ENCODE measurements around the gene DDIT3. TPM values are rescaled to one million over a fixed set of nuclear protein-coding genes. Genes with fewer than 3 reads are reported as not detected.
"Not testable (repeated sequence)": the region's sequence is repeated elsewhere in the genome, so short reads cannot be mapped to it uniquely, and the experiment has no call there.

Gene DDIT3
- total and polyA plus RNA-seq, 12 donors, result 7.7 to 98.4 (median 48.7) TPM

GRCh38 chr12:57496822-57497221 lies 23.5 kb downstream of the DDIT3 start:
- DNase-seq, result no peak
- intact Hi-C loops (cut with DNase I), result no loop called here
- TF ChIP-seq CTCF (IDR thresholded peaks at IDR 0.05), result no peak
- no peaks in the 10 kb centered on the region for H3K4me1 ChIP-seq (replicated peaks in 1 of 2)
- no peaks in the 10 kb centered on the region for H3K27me3 ChIP-seq
- no peaks in the 10 kb centered on the region for H3K9me3 ChIP-seq (replicated peaks in 1 of 3)
- H3K27ac ChIP-seq, result no peak overlapping the region
- no peak overlapping the region for H3K4me3 ChIP-seq
- H3K36me3 ChIP-seq (replicated peaks in 1 of 2), result peaks cover 0 to 52% of the 10 kb centered on the region in 2 donors

GRCh38 chr12:57495051-57495701 lies 25.1 kb downstream of the DDIT3 start:
- H3K9me3 ChIP-seq (replicated peaks in 1 of 3); H3K4me3 ChIP-seq; H3K27ac ChIP-seq; H3K4me1 ChIP-seq (replicated peaks in 1 of 2); intact Hi-C loops (cut with DNase I); H3K27me3 ChIP-seq; DNase-seq: not testable (repeated sequence)
- peaks cover 0 to 52% of the 10 kb centered on the region in 2 donors for H3K36me3 ChIP-seq (replicated peaks in 1 of 2)
- 85 to 97% (median 94%) methylated on average over 9 to 43 of the region's 48 CpGs for WGBS, 4 donors

GRCh38 chr12:57491393-57492280 lies 28.7 kb downstream of the DDIT3 start:
- Histone ChIP-seq H3K4me3 (no peak overlapping the region), H3K36me3 (replicated peaks in 1 of 2) (peaks cover 0 to 39% of the 10 kb centered on the region in 2 donors), H3K27ac (no peak overlapping the region), H3K9me3 (replicated peaks in 1 of 3) (no peaks in the 10 kb centered on the region), H3K4me1 (replicated peaks in 1 of 2) (peaks cover 10 to 11% of the 10 kb centered on the region in 2 donors), H3K27me3 (no peaks in the 10 kb centered on the region)
- intact Hi-C loops (cut with DNase I), result no loop called here
- no peak for TF ChIP-seq CTCF (IDR thresholded peaks at IDR 0.05)
- no peak for TF ChIP-seq POLR2A (IDR thresholded peaks at IDR 0.05)
- no peak for DNase-seq
- 87 to 93% (median 90%) methylated on average over 14 to 15 of the region's 15 CpGs for WGBS, 4 donors

- H3K4me3 ChIP-seq, result no peak overlapping the region
- peaks cover 0 to 31% of the 10 kb centered on the region in 2 donors for H3K36me3 ChIP-seq (replicated peaks in 1 of 2)
- no peak overlapping the region for H3K27ac ChIP-seq
- intact Hi-C loops (cut with DNase I), result no loop called here
- no peaks in the 10 kb centered on the region for H3K27me3 ChIP-seq
- WGBS, 4 donors, result 91 to 98% (median 96%) methylated on average over 4 of the region's 4 CpGs
- H3K9me3 ChIP-seq (replicated peaks in 1 of 3), result no peaks in the 10 kb centered on the region
- no peak for DNase-seq
- peaks cover 10 to 11% of the 10 kb centered on the region in 2 donors for H3K4me1 ChIP-seq (replicated peaks in 1 of 2)
- no peak for TF ChIP-seq CTCF (IDR thresholded peaks at IDR 0.05)
- TF ChIP-seq POLR2A (IDR thresholded peaks at IDR 0.05), result no peak
These were observed 30.2 kb downstream of the DDIT3 start for GRCh38 chr12:57490126-57490525.
